Cortex of kidney (tissue), 1 donor: ENCODE results near the gene OGFOD3.

Experiments
- DNase-seq: peaks from one replicate; lab custom pipeline; 2025; lab: John Stamatoyannopoulos, UW

OGFOD3 gene

GRCh38 chr17:82405051-82405450 is 13.3 kb downstream of the OGFOD3 start:
- DNase-seq: no peak

- no peak for DNase-seq
Observed at GRCh38 chr17:82403662-82404660, 14.4 kb downstream of the OGFOD3 start.

- no peak for DNase-seq
Observed at GRCh38 chr17:82402865-82403264, 15.5 kb downstream of the OGFOD3 start.

DNA sequence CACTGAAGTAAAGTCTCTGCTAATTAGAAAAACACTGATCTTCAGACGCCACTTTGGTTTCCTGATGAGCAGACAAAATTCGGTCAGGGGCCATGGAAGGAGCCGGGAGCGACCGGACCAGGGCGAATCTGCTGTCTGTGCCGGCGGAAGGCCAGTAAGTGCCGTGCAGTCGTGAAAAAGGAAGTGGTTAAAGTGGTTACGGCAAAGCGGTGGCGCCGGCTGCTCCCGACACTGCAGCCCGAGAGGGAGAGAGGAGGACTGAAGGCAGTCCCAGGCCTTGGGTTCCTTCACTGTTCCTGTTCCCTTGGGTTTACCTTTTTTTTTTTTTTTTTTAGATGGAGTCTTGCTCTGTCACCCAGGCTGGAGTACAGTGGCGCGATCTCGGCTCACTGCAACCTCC is 17.6 kb downstream of the OGFOD3 start:
- DNase-seq: no peak

GRCh38 chr17:82400206-82400605 is 18.2 kb downstream of the OGFOD3 start:
- DNase-seq: no peak

DNA sequence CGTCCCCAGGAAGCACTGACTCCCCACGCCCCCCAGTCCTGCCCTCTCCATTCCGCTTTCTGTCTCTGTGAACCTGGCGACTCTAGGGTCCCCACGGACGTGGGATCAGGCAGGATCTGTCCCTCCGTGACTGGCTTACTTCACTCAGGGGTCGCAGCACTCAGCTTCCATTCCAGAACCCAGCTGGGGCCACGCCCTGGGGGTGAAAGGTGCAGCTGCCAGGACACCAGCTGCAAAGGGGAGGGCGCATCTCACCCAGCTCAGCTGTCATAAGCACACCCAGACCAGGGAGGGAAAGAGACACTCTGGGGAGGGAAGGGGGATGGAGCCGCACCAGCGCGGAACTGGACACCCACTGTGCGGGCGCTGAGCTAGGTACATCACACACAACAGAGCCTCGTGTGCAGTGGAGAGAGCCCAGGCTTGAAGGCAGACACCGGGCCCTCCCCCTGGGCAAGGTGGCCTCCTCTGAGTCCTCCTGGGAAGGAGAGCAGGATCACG is 18.7 kb downstream of the OGFOD3 start:
- no peak for DNase-seq

DNA sequence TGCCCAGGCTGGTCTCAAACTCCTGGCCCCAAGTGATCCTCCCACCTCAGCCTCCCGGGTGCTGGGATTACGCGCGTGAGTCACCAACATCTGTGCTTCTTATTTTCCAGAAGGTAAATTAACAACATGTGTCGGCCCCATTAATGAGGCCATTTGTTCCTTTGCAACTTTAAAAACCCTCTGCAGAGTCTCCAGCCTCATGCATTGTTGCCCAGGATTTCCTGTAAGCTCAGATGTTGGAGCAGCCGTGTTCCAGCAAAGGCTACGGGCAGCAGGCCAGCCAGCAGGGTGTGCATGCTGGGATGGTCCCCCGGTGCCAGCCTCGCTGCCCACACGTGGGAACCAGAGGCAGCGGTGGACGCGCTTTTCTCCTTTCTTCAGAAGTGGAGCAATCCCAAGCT is 19.3 kb downstream of the OGFOD3 start:
- DNase-seq: no peak

GRCh38 chr17:82397449-82398335 is 20.7 kb downstream of the OGFOD3 start:
- no peak for DNase-seq

DNA sequence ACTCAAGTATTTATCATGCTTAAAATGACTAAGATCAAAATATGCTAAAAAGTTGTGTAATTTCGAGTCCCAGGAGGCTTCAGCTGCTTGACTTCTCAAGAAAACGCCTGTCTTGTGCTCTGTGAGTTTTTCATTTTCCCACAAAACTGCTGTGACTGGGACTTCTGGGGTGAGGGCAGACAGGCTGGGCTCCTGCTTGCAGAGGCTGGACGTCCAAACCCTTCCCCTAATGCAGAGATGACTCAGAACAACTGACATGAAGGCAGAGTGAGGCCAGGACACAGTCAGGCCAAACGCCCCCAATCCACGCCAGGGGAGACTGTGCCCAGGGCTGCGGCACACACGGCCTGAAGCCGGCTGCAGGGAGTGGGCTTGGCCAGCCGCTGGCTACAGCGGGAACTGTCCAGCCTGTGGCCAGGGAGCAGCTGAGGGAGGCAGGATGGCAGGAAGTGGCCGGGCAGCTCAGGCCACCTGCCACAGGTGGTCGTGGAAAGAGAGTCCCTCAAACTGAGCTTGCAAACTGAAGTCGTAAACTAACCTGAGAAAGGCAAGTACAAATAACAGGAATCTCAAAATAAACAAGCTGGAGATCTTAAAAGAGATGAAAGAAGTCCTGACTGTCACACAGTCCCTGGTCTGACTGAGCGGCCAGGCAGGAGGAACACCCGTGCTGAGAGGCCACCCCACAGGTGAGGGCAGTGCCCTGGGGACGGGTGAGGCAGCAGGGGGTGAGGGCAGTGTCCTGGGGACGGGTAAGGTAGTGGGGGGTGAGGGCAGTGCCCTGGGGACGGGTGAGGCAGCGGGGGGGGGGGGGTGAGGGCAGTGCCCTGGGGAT is 21.6 kb downstream of the OGFOD3 start:
- no peak for DNase-seq

- no peak for DNase-seq
Observed at GRCh38 chr17:82394278-82394677, 24.1 kb downstream of the OGFOD3 start.

DNA sequence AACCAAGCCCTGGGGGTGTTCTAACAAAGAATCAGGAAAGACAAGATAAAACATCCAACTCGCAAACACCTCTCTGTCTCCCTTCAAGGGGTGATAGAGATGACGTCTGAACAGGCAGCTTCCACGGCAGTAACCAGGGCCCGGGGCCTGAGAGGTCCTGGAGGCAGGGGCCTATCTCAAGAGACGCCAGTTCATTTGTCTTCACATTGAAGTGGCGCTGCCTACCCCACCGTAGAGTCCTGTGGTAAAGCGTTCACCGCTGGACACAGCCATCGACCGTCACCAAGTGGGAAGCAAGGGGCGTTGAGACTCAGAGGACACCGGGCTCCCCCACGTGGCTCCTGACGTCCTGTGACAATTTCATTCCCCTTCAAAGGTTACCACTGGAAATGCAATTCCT is 25.4 kb downstream of the OGFOD3 start:
- DNase-seq: no peak

DNA sequence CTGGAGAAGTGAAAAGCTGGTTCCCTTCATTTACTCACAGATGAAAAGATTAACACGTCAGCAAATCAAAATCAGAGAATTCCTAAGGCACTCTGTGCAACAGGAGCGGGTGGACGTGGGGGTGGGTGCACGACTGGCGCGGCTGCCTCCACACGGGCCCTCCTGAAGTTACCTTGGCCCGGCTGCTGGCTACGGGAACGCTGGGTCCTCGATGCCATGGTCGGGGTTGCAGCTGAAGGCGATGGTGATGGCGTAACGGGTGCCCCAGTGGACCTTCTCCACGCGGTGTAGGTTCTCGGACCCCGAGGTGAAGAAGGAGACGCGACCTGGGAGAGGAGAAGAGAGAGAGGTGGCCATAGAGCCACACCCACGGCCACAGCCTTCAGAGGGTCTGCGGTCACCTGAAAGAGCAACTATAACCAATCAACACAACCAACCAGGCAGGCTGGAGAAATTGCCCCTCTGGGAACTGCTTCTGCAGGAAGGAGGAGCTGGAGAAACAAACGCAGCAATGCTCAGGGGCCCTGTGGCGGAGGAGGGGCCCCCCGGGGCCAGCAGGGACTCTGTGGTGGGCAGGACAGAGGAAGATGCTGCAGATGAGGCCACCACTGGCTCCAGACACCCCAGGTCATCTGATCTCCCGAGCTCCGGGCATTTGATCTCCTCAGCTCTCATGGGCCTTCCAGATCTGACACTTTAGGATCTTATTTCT is 26.0 kb downstream of the OGFOD3 start:
- DNase-seq: no peak

DNA sequence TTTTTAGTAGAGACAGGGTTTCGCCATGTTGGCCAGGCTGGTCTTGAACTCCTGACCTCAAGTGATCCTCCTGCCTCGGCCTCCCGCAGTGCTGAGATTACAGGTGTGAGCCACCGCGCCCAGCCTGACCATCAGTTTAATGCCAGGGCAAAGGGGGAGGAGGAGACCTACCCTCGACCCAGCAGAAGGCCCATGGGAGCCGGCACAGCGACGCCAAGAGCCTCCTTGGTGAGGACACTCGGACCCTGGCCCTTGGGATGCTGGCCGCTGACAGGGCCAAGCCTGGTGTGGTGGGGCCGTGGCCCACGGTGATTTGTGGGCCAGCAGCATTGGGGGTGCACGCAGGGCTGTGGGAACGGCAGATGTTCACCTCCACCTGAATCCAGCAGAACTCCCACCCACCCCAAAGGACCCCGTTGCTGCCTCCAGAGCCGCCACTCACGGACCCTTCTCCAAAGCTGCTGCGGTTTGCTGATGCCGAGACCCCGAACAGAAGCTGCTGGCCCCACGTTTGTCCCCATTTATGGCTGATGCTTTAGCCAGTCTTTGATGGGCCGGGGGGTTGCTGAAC is 26.8 kb downstream of the OGFOD3 start:
- no peak for DNase-seq

GRCh38 chr17:82390860-82391435 is 27.4 kb downstream of the OGFOD3 start:
- no peak for DNase-seq

GRCh38 chr17:82390015-82390859 is 28.1 kb downstream of the OGFOD3 start:
- no peak for DNase-seq

- no peak for DNase-seq
Observed at GRCh38 chr17:82389379-82389778, 29.0 kb downstream of the OGFOD3 start.

DNA sequence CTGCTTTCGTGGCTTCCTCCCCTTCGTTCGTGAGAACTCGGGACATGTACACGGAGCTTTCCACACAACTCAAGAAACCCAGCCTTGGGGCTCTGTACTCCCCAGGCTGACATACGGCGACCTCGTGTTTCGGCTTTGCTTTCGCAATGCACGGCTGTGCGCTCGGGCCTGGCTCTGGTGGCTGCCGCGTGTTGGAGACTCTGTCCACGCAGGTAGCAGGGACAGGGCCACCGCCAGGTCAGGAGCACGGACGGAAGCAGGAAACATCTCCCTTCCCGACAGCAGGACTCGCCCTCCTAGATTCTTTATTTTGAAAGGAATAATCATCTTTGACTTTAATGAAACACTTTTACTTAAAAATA is 29.5 kb downstream of the OGFOD3 start:
- no peak for DNase-seq

DNA sequence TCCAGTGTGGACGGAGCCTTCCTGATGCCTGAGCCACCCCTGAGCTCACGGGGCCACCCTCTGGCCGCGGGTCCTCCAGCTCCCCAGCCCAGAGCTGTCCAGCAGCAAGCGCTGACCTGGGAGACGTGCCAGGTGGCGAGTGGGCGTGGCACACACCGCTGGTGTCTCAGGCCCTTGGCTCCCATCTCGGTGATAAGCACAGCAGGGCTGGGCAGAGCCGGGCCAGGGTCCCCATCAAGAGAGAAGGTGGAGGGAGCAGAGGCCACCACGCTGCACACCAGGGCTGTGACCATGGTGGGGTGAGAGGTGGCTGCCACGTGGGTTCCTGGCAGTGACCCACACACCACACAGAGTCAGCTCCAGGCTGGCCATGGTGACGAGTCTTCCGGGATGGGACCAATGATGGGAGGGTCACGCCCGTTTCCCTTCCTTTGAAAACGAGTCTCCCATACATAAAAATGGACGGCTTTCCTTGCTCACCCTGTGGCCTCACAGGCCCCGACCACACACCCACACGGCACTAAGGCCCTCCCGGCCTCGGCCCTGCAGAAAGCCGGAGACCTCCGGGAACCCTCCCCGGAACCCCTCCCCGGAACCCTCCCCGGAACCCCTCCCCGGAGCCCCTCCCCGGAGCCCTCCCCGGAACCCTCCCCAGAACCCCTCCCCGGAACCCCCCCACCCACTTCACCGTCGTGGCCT is 30.0 kb downstream of the OGFOD3 start:
- no peak for DNase-seq

GRCh38 chr17:82387705-82388106 is 30.7 kb downstream of the OGFOD3 start:
- DNase-seq: no peak
